ENCODE results near the gene GRAMD4.

DNA sequence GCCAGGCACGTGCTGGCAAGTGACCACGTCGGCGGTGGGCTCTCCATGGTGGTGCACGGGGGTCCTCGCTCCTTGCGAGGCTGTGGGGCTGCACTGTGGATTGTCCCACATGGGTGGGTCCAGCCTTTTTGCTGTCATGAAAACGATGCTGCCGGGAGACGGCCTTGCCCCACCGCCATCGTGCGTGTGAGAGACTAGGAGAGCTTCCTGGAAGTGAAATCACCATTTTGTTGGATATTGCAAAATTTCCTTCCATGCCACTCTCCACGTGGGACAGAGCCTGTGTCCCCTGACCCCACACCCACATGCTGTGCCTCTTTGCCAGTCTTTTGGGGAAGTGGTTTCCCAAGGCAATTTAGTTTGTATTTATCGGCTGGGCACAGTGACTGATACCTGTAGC, 18.2 kb upstream of the GRAMD4 start:
- TF ChIP-seq, protein P1, sequence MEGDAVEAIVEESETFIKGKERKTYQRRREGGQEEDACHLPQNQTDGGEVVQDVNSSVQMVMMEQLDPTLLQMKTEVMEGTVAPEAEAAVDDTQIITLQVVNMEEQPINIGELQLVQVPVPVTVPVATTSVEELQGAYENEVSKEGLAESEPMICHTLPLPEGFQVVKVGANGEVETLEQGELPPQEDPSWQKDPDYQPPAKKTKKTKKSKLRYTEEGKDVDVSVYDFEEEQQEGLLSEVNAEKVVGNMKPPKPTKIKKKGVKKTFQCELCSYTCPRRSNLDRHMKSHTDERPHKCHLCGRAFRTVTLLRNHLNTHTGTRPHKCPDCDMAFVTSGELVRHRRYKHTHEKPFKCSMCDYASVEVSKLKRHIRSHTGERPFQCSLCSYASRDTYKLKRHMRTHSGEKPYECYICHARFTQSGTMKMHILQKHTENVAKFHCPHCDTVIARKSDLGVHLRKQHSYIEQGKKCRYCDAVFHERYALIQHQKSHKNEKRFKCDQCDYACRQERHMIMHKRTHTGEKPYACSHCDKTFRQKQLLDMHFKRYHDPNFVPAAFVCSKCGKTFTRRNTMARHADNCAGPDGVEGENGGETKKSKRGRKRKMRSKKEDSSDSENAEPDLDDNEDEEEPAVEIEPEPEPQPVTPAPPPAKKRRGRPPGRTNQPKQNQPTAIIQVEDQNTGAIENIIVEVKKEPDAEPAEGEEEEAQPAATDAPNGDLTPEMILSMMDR (IDR thresholded peaks at IDR 0.05), result no peak
- no peak for TF ChIP-seq POLR2A (IDR thresholded peaks at IDR 0.05)

Data from testis (tissue), 2 donors.